ENCODE data around the gene BNIP3.
"Not testable (repeated sequence)": the region's sequence is repeated elsewhere in the genome, so short reads cannot be mapped to it uniquely, and the experiment has no call there.

BNIP3 gene

GRCh38 chr10:131921184-131921583, 60.5 kb downstream of the BNIP3 start:
- no peak for DNase-seq (ENCODE audit: extremely low read depth, low read depth)
- TF ChIP-seq, protein P1, sequence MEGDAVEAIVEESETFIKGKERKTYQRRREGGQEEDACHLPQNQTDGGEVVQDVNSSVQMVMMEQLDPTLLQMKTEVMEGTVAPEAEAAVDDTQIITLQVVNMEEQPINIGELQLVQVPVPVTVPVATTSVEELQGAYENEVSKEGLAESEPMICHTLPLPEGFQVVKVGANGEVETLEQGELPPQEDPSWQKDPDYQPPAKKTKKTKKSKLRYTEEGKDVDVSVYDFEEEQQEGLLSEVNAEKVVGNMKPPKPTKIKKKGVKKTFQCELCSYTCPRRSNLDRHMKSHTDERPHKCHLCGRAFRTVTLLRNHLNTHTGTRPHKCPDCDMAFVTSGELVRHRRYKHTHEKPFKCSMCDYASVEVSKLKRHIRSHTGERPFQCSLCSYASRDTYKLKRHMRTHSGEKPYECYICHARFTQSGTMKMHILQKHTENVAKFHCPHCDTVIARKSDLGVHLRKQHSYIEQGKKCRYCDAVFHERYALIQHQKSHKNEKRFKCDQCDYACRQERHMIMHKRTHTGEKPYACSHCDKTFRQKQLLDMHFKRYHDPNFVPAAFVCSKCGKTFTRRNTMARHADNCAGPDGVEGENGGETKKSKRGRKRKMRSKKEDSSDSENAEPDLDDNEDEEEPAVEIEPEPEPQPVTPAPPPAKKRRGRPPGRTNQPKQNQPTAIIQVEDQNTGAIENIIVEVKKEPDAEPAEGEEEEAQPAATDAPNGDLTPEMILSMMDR (IDR thresholded peaks at IDR 0.05; ENCODE audit: low read depth, low read length): no peak

DNA sequence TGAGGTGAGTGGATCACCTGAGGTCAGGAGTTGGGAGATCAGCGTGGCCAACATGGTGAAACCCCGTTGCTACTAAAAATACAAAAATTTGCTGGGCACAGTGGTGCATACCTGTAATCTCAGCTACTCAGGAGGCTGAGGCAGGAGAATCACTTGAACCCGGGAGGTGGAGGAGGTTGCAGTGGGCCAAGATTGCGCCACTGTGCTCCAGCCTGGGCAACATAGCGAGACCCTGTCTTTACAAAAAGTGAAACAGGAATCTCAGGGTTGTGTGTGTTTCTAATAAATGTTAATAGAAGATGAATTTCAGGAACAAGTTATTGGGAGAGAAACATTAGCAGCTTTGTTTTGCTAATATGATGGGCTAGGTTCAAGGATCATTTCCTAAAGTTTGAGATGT, 61.0 kb downstream of the BNIP3 start:
- no peak for DNase-seq (ENCODE audit: extremely low read depth, low read depth)

GRCh38 chr10:131920151-131920550, 61.6 kb downstream of the BNIP3 start:
- DNase-seq (ENCODE audit: extremely low read depth, low read depth): no peak
- TF ChIP-seq, protein P1 (IDR thresholded peaks at IDR 0.05; ENCODE audit: low read depth, low read length): no peak

More for the DNA sequence above, 61.0 kb downstream of the BNIP3 start:
- TF ChIP-seq, protein P1 (IDR thresholded peaks at IDR 0.05; ENCODE audit: low read depth, low read length): no peak

DNA sequence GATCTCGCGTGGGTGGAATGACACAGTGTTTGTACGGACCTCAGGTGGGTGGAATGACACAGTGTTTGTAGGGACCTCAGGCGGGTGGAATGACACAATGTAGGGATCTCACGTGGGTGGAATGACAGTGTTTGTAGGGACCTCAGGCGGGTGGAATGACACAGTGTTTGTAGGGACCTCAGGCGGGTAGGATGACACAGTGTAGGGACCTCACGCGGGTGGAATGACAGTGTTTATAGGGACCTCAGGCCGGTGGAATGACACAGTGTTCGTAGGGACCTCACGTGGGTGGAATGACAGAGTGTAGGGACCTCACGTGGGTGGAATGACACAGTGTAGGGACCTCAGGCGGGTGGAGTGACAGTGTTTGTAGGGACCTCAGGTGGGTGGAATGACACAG, 62.3 kb downstream of the BNIP3 start:
- not testable (repeated sequence) for DNase-seq (ENCODE audit: extremely low read depth, low read depth)

Measured in AG09319 (cell line).